HCT116 (cell line): ENCODE results near the gene LCOR. TPM values are rescaled to one million over a fixed set of nuclear protein-coding genes. Genes with fewer than 3 reads are reported as not detected.

ENCODE experiments used
- ATAC-seq: fragments of 200-7000 bp; cut with Tn5 transposase; 2 replicates; pipeline ENCODE4 v1.9.1; 2020; ENCODE audit warnings: mild to moderate bottlenecking, moderate library complexity
- BruUV-seq: library from RNA; stranded (reverse); fragments of 400-500 nt; replicated peaks from 2 replicates; lab custom pipeline; 2021; lab: Mats Ljungman, UMichigan
- CTCF ChIA-PET: fragments of 300-600 bp; sonication (Branson Sonifier 250); formaldehyde crosslinking; loops from one replicate; lab custom pipeline; 2021; ENCODE audit warnings: antibody characterized with exemption; lab: Charles Lee
- POLR2A ChIA-PET: fragments of 300-600, 350-600 bp; sonication (Branson Sonifier 250); formaldehyde crosslinking; loops from one replicate; lab custom pipeline; 2021; ENCODE audit warnings: antibody characterized with exemption; lab: Charles Lee
- RAD21 ChIA-PET, 2 experiments: fragments of 300-600 bp; sonication (Branson Sonifier 250); formaldehyde crosslinking; loops; one replicate each; lab custom pipeline; 2023; ENCODE audit warnings: low total read pairs in 2 of 2; ENCODE audit not compliant: uncharacterized antibody in 2 of 2, unreplicated experiment in 2 of 2, low non-redundant PET in 1 of 2; lab: Charles Lee
- DNase-seq: peaks from one replicate; pipeline ENCODE4 v3.0.0-alpha.2; 2010; ENCODE audit warnings: low read depth, low spot score
- H2AFZ ChIP-seq: fragments of 200-600 bp; shearing (Covaris generic), sonication (generic); 2 replicates; pipeline ENCODE4 v1.6.1; 2017; ENCODE audit warnings: low read depth, mixed run types, mixed read lengths, antibody characterized with exemption, low read length; ENCODE audit not compliant: poor library complexity, severe bottlenecking
- H3K27ac ChIP-seq: 2 replicates; pipeline ENCODE4 v1.5.1; 2012; ENCODE audit warnings: low read depth, low read length
- H3K27me3 ChIP-seq: fragments of 200-600 bp; sonication (generic); 2 replicates; pipeline ENCODE4 v1.6.1; 2016; ENCODE audit warnings: mixed run types, low read length, mixed read lengths; ENCODE audit not compliant: insufficient read depth
- H3K36me3 ChIP-seq, 2 experiments: fragments of 200-500 bp in 1 of 2; fragments of 200-600 bp in 1 of 2; sonication (Bioruptor generic) in 1 of 2; sonication (generic) in 1 of 2; 2 replicates each; pipeline versions ENCODE4 v1.5.1 to v1.6.1; 2014 to 2016; ENCODE audit warnings: low read length in 2 of 2, inconsistent platforms in 1 of 2, mixed read lengths in 1 of 2, mixed run types in 1 of 2; ENCODE audit not compliant: insufficient read depth in 2 of 2, control insufficient read depth in 1 of 2
- H3K4me1 ChIP-seq, 2 experiments: fragments of 200-600 bp in 1 of 2; sonication (generic) in 1 of 2; 2 replicates each; pipeline versions ENCODE4 v1.5.1 to v1.6.1; 2012 to 2017; ENCODE audit warnings: low read length in 2 of 2, inconsistent platforms in 1 of 2, mild to moderate bottlenecking in 1 of 2, mixed read lengths in 1 of 2, mixed run types in 1 of 2, moderate library complexity in 1 of 2; ENCODE audit not compliant: insufficient read depth in 2 of 2, control insufficient read depth in 1 of 2
- H3K4me2 ChIP-seq: fragments of 200-600 bp; sonication (generic); 2 replicates; pipeline ENCODE4 v1.6.1; 2017; ENCODE audit warnings: mixed run types, low read length, mixed read lengths
- H3K4me3 ChIP-seq, 2 experiments: fragments of 200-600 bp in 1 of 2; sonication (generic) in 1 of 2; replicated peaks in 1 of 2; 2 replicates each; pipeline ENCODE4 v1.5.1; 2011 to 2016; ENCODE audit warnings: low read length in 2 of 2, control low read depth in 1 of 2, low read depth in 1 of 2, mild to moderate bottlenecking in 1 of 2, mixed read lengths in 1 of 2, mixed run types in 1 of 2
- H3K79me2 ChIP-seq: fragments of 200-600 bp; sonication (generic); 2 replicates; pipeline ENCODE4 v1.6.1; 2017; ENCODE audit warnings: mild to moderate bottlenecking, mixed run types, low read length, moderate library complexity, mixed read lengths; ENCODE audit not compliant: insufficient read depth
- H3K9ac ChIP-seq: fragments of 200-600 bp; sonication (generic); 2 replicates; pipeline ENCODE4 v1.6.1; 2016; ENCODE audit warnings: low read length, mixed read lengths
- H3K9me2 ChIP-seq: fragments of 200-600 bp; sonication (generic), shearing (Covaris generic); 2 replicates; pipeline ENCODE4 v1.6.1; 2017; ENCODE audit warnings: mixed run types, mild to moderate bottlenecking, moderate library complexity; ENCODE audit not compliant: insufficient read depth
- H3K9me3 ChIP-seq, 2 experiments: fragments of 200-500 bp in 1 of 2; fragments of 200-600 bp in 1 of 2; sonication (Bioruptor generic) in 1 of 2; sonication (generic) in 1 of 2; 2 replicates each; pipeline ENCODE4 v1.6.1; 2014 to 2017; ENCODE audit warnings: low read length in 2 of 2, mixed read lengths in 2 of 2, inconsistent platforms in 1 of 2, low read depth in 1 of 2, mild to moderate bottlenecking in 1 of 2, mixed run types in 1 of 2, moderate library complexity in 1 of 2; ENCODE audit not compliant: control insufficient read depth in 1 of 2, insufficient read depth in 1 of 2
- H4K20me1 ChIP-seq: fragments of 200-600 bp; sonication (generic), shearing (Covaris generic); 2 replicates; pipeline ENCODE4 v1.6.1; 2017; ENCODE audit warnings: mixed run types, mild to moderate bottlenecking, moderate library complexity; ENCODE audit not compliant: insufficient read depth
- ATF3 ChIP-seq: IDR thresholded peaks from 2 replicates; pipeline ENCODE4 v1.6.1; 2012
- CEBPB ChIP-seq: IDR thresholded peaks from 2 replicates; pipeline ENCODE4 v1.6.1; 2012; ENCODE audit warnings: low read depth
- CTCF ChIP-seq, 3 experiments: fragments of 200-600 bp in 1 of 3; sonication (generic) in 1 of 3; IDR thresholded peaks in 2 of 3; conservative IDR thresholded peaks in 1 of 3; 2 replicates each; pipeline ENCODE4 v1.5.1; 2012 to 2017; ENCODE audit warnings: low read depth in 2 of 3, low read length in 2 of 3, antibody characterized with exemption in 1 of 3, borderline replicate concordance in 1 of 3, control low read depth in 1 of 3, mild to moderate bottlenecking in 1 of 3, mixed read lengths in 1 of 3, mixed run types in 1 of 3, moderate library complexity in 1 of 3; ENCODE audit not compliant: insufficient read depth in 1 of 3
- EZH2 ChIP-seq: fragments of 200-600 bp; sonication (generic); IDR thresholded peaks from 2 replicates; pipeline ENCODE4 v1.6.1; 2017; ENCODE audit warnings: antibody characterized with exemption, mixed run types
- EZH2phosphoT487 ChIP-seq: fragments of 200-600 bp; IDR thresholded peaks from 2 replicates; pipeline ENCODE4 v1.6.1; 2018; ENCODE audit warnings: antibody characterized with exemption, borderline replicate concordance
- POLR2A ChIP-seq: IDR thresholded peaks from 2 replicates; pipeline ENCODE4 v1.7.0; 2011; ENCODE audit warnings: borderline replicate concordance; ENCODE audit not compliant: insufficient read depth, insufficient read length; ENCODE audit errors: extremely low read depth
- RAD21 ChIP-seq: IDR thresholded peaks from 2 replicates; pipeline ENCODE4 v1.6.1; 2012; ENCODE audit warnings: low read depth, mild to moderate bottlenecking
- REST ChIP-seq: IDR thresholded peaks from 2 replicates; pipeline ENCODE4 v1.6.1; 2012; ENCODE audit warnings: low read depth
- SIN3A ChIP-seq: IDR thresholded peaks from 2 replicates; pipeline ENCODE4 v1.6.1; 2012; ENCODE audit warnings: low read depth
- SP1 ChIP-seq: IDR thresholded peaks from 2 replicates; pipeline ENCODE4 v1.6.1; 2012; ENCODE audit warnings: low read depth
- SRF ChIP-seq: IDR thresholded peaks from 2 replicates; pipeline ENCODE4 v1.6.1; 2012; ENCODE audit warnings: low read depth
- ZFX ChIP-seq: fragments of 450-650 bp; IDR thresholded peaks from 2 replicates; pipeline ENCODE4 v1.6.1; 2017
- ZNF274 ChIP-seq: fragments of 200-500 bp; sonication (Bioruptor generic); IDR thresholded peaks from 2 replicates; pipeline ENCODE4 v1.6.1; 2014; ENCODE audit warnings: mild to moderate bottlenecking, low read depth, low read length, inconsistent platforms
- intact Hi-C: fragments of 100-400 bp; cut with micrococcal nuclease; formaldehyde crosslinking; loops from 2 replicates; pipeline ENCODE4 v1.10.0; 2022
- total RNA-seq: library from RNA; stranded (reverse); gene quantifications from one replicate; pipeline ENCODE4 v1.2.1, GENCODE V29; 2021; ENCODE audit not compliant: unreplicated experiment
- TF ChIP-seq, protein P1 (sequence below): IDR thresholded peaks from 2 replicates; pipeline ENCODE4 v1.6.1; 2011; ENCODE audit warnings: mild to moderate bottlenecking, low read length, moderate library complexity; ENCODE audit not compliant: insufficient replicate concordance; ENCODE audit errors: extremely low read depth

LCOR gene
- total RNA-seq, 1 experiment from 2014 or later, result 59.9 TPM

GRCh38 chr10:97016728-97017473 lies 184.8 kb downstream of the LCOR start:
- H3K9me3 ChIP-seq, result no peaks in the 10 kb centered on the region
- no peak overlapping the region for H2AFZ ChIP-seq
- ChIA-PET RAD21 (no interaction called here), CTCF (interaction anchor here (0.9 to 1.5 kb wide), 2 partner anchors 9 to 11 kb away, joined by 3 to 8 read pairs; no protein-coding TSS in a partner anchor), POLR2A (no interaction called here)
- no peaks in the 10 kb centered on the region for H4K20me1 ChIP-seq
- H3K9me2 ChIP-seq, result no peaks in the 10 kb centered on the region
- no peak overlapping the region for H3K4me3 ChIP-seq
- intact Hi-C loops, result no loop called here
- H3K4me2 ChIP-seq, result no peak overlapping the region
- no peaks in the 10 kb centered on the region for H3K79me2 ChIP-seq
- H3K4me1 ChIP-seq, result no peaks in the 10 kb centered on the region
- TF ChIP-seq EZH2, result no peak
- TF ChIP-seq ZFX, result no peak
- no peak for TF ChIP-seq ZNF274
- no peak for TF ChIP-seq SIN3A
- no peak for TF ChIP-seq CEBPB
- no peak for TF ChIP-seq SP1
- TF ChIP-seq POLR2A, result no peak
- TF ChIP-seq REST, result no peak
- TF ChIP-seq RAD21, result no peak
- no peak for TF ChIP-seq ATF3
- TF ChIP-seq SRF, result no peak
- no peak for TF ChIP-seq CTCF (IDR thresholded peaks at IDR 0.05 in 2 of 3, conservative IDR thresholded peaks at IDR 0.05 in 1 of 3; ENCODE audit: borderline replicate concordance in 1 of 3, insufficient read depth in 1 of 3, low read depth in 2 of 3, low read length in 2 of 3)
- TF ChIP-seq, protein P1, sequence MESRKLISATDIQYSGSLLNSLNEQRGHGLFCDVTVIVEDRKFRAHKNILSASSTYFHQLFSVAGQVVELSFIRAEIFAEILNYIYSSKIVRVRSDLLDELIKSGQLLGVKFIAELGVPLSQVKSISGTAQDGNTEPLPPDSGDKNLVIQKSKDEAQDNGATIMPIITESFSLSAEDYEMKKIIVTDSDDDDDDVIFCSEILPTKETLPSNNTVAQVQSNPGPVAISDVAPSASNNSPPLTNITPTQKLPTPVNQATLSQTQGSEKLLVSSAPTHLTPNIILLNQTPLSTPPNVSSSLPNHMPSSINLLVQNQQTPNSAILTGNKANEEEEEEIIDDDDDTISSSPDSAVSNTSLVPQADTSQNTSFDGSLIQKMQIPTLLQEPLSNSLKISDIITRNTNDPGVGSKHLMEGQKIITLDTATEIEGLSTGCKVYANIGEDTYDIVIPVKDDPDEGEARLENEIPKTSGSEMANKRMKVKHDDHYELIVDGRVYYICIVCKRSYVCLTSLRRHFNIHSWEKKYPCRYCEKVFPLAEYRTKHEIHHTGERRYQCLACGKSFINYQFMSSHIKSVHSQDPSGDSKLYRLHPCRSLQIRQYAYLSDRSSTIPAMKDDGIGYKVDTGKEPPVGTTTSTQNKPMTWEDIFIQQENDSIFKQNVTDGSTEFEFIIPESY, result no peak
- no peak for TF ChIP-seq EZH2phosphoT487
- H3K36me3 ChIP-seq, result no peaks in the 10 kb centered on the region
- DNase-seq (no peak), ATAC-seq (no peak)
- no TSS peak for BruUV-seq
- no peak overlapping the region for H3K9ac ChIP-seq
- H3K27me3 ChIP-seq, result no peaks in the 10 kb centered on the region
- no peak overlapping the region for H3K27ac ChIP-seq
